Measurements from ENCODE around the gene DUSP22. TPM values are rescaled to one million over a fixed set of nuclear protein-coding genes. Genes with fewer than 3 reads are reported as not detected.

DUSP22 gene
- total RNA-seq, 1 experiment from 2014 or later = 25.0 TPM

- no peak overlapping the region for H2BK5ac ChIP-seq (ENCODE audit: insufficient read length, low read length)
- H2AFZ ChIP-seq (ENCODE audit: low read length) = no peak overlapping the region
- H3T11ph ChIP-seq (ENCODE audit: low read length) = no peak overlapping the region
- DNase-seq = no peak
- H3K4me3 Mint-ChIP-seq = no peak overlapping the region
- no peak overlapping the region for H2AK5ac ChIP-seq (ENCODE audit: insufficient read length, low read length)
- H2BK12ac ChIP-seq (ENCODE audit: insufficient read length, low read depth, low read length) = no peak overlapping the region
- H3K9ac ChIP-seq (ENCODE audit: extremely low read depth, insufficient read length, low read length) = no peak overlapping the region
- H3K79me2 ChIP-seq (ENCODE audit: insufficient read depth, low read length) = no peaks in the 10 kb centered on the region
- WGBS (ENCODE audit: extremely low coverage, insufficient read length, low lambda C conversion rate) = no CpG with 5 or more reads among the region's 3 CpGs
- H3K4ac ChIP-seq (ENCODE audit: low read depth, low read length) = no peak overlapping the region
- H3K9me3 ChIP-seq (ENCODE audit: control insufficient read depth, low read depth, low read length) = peaks cover 32% of the 10 kb centered on the region
- no peaks in the 10 kb centered on the region for H4K20me1 ChIP-seq (ENCODE audit: control insufficient read depth, insufficient read depth, insufficient read length)
- H4K5ac ChIP-seq (ENCODE audit: insufficient read length, low read depth, low read length) = no peak overlapping the region
- H3K27me3 ChIP-seq (ENCODE audit: insufficient read depth, low read length) = no peaks in the 10 kb centered on the region
- no peak overlapping the region for H3K56ac ChIP-seq (ENCODE audit: insufficient read length, low read depth, low read length)
- H3K18ac ChIP-seq (ENCODE audit: insufficient read length, low read depth, low read length) = no peak overlapping the region
- no peak overlapping the region for H3K14ac ChIP-seq (ENCODE audit: insufficient read depth, low read length)
- H2BK120ac ChIP-seq (ENCODE audit: low read depth, low read length, poor library complexity, severe bottlenecking) = no peak overlapping the region
- H3K4me1 Mint-ChIP-seq = no peaks in the 10 kb centered on the region
- no peak overlapping the region for H3K4me2 ChIP-seq (ENCODE audit: insufficient read depth, insufficient read length, low read length)
- peaks cover 26 to 30% of the 10 kb centered on the region in 2 experiments for H3K9me3 Mint-ChIP-seq
- H3K36me3 Mint-ChIP-seq (ENCODE audit: insufficient read depth in 1 of 3, low read depth in 3 of 3) = peaks cover 0 to 5% (median 5%) of the 10 kb centered on the region in 3 experiments; a peak in 5 of 7 replicates
- H4K8ac ChIP-seq (replicated peaks; ENCODE audit: insufficient read length, low read depth, low read length) = no peak overlapping the region
- no peak overlapping the region for H2BK20ac ChIP-seq (ENCODE audit: low read depth, low read length, poor library complexity, severe bottlenecking)
- no peak overlapping the region for H4K91ac ChIP-seq (ENCODE audit: insufficient read length, low read depth, low read length)
- H3K27ac ChIP-seq (ENCODE audit: insufficient read length, low read depth, low read length) = no peak overlapping the region
- no peak overlapping the region for H2BK15ac ChIP-seq (ENCODE audit: low read depth, low read length)
- H3K27ac Mint-ChIP-seq = no peak overlapping the region
- H3K23ac ChIP-seq (ENCODE audit: insufficient read length, low read depth, low read length) = no peak overlapping the region
- no peaks in the 10 kb centered on the region for H3K4me1 ChIP-seq (ENCODE audit: insufficient read depth, low read length)
- H3K79me1 ChIP-seq (ENCODE audit: insufficient read depth, low read depth, low read length, poor library complexity, severe bottlenecking) = no peaks in the 10 kb centered on the region
- TF ChIP-seq CTCF (conservative IDR thresholded peaks at IDR 0.05) = no peak
- H3K27me3 Mint-ChIP-seq (ENCODE audit: low read depth) = peaks cover 70% of the 10 kb centered on the region
- H3K23me2 ChIP-seq (ENCODE audit: insufficient read length, low read depth, low read length, poor library complexity, severe bottlenecking) = peaks cover 4% of the 10 kb centered on the region
Measured at GRCh38 chr6:383856-384255, 91.6 kb downstream of the DUSP22 start.

Data from H9 (cell line).